ENCODE results near the gene ZSWIM4. TPM values are rescaled to one million over a fixed set of nuclear protein-coding genes. Genes with fewer than 3 reads are reported as not detected.

Gene ZSWIM4
- total RNA-seq, 2 donors from 2014 or later, result 4.2 to 5.3 TPM

GRCh38 chr19:13806728-13807127 is 11.5 kb downstream of the ZSWIM4 start:
- no peak overlapping the region for H3K27ac Mint-ChIP-seq
- H3K4me3 Mint-ChIP-seq, result no peak overlapping the region
- DNase-seq (no peak), ATAC-seq (no peak)
- H3K4me1 Mint-ChIP-seq, result peaks cover 2% of the 10 kb centered on the region
- no peaks in the 10 kb centered on the region for H3K9me3 ChIP-seq (ENCODE audit: control insufficient read depth, low read length, poor library complexity, severe bottlenecking)
- no peaks in the 10 kb centered on the region for H3K27me3 Mint-ChIP-seq
- H3K36me3 Mint-ChIP-seq (ENCODE audit: low read depth), result no peaks in the 10 kb centered on the region

GRCh38 chr19:13807421-13808021 is 12.3 kb downstream of the ZSWIM4 start:
- no peak for DNase-seq
- ATAC-seq, result no peak
- Mint-ChIP-seq H3K4me3 (no peak overlapping the region), H3K36me3 (ENCODE audit: low read depth) (no peaks in the 10 kb centered on the region), H3K4me1 (peaks cover 2% of the 10 kb centered on the region), H3K27ac (no peak overlapping the region), H3K27me3 (no peaks in the 10 kb centered on the region)
- H3K9me3 ChIP-seq (ENCODE audit: control insufficient read depth, low read length, poor library complexity, severe bottlenecking), result no peaks in the 10 kb centered on the region

GRCh38 chr19:13808856-13809255 is 13.6 kb downstream of the ZSWIM4 start:
- no peak for DNase-seq
- no peak overlapping the region for H3K27ac Mint-ChIP-seq
- H3K9me3 ChIP-seq (ENCODE audit: control insufficient read depth, low read length, poor library complexity, severe bottlenecking), result no peaks in the 10 kb centered on the region

GRCh38 chr19:13812544-13812943 is 17.3 kb downstream of the ZSWIM4 start:
- ATAC-seq (no peak), DNase-seq (no peak)
- Mint-ChIP-seq H3K4me3 (no peak overlapping the region), H3K36me3 (ENCODE audit: low read depth) (peaks cover 3% of the 10 kb centered on the region), H3K27me3 (no peaks in the 10 kb centered on the region), H3K27ac (no peak overlapping the region), H3K4me1 (peaks cover 10% of the 10 kb centered on the region)
- H3K9me3 ChIP-seq (ENCODE audit: control insufficient read depth, low read length, poor library complexity, severe bottlenecking), result no peaks in the 10 kb centered on the region

More at GRCh38 chr19:13808856-13809255, 13.6 kb downstream of the ZSWIM4 start:
- H3K4me3 Mint-ChIP-seq, result no peak overlapping the region
- no peak for ATAC-seq
- peaks cover 3% of the 10 kb centered on the region for H3K4me1 Mint-ChIP-seq
- H3K27me3 Mint-ChIP-seq, result no peaks in the 10 kb centered on the region
- H3K36me3 Mint-ChIP-seq (ENCODE audit: low read depth), result peaks cover 3% of the 10 kb centered on the region

- H3K4me3 Mint-ChIP-seq, result no peak overlapping the region
- H3K27ac Mint-ChIP-seq, result no peak overlapping the region
- no peak for ATAC-seq
- peaks cover 10% of the 10 kb centered on the region for H3K4me1 Mint-ChIP-seq
- peaks cover 3% of the 10 kb centered on the region for H3K36me3 Mint-ChIP-seq (ENCODE audit: low read depth)
- H3K27me3 Mint-ChIP-seq, result no peaks in the 10 kb centered on the region
- no peaks in the 10 kb centered on the region for H3K9me3 ChIP-seq (ENCODE audit: control insufficient read depth, low read length, poor library complexity, severe bottlenecking)
- DNase-seq, result no peak
Observed at GRCh38 chr19:13813147-13813546, 17.9 kb downstream of the ZSWIM4 start.

GRCh38 chr19:13814550-13814949 is 19.3 kb downstream of the ZSWIM4 start:
- DNase-seq (no peak), ATAC-seq (no peak)
- Mint-ChIP-seq H3K27me3 (no peaks in the 10 kb centered on the region), H3K36me3 (ENCODE audit: low read depth) (peaks cover 3% of the 10 kb centered on the region), H3K27ac (no peak overlapping the region), H3K4me3 (no peak overlapping the region), H3K4me1 (peaks cover 14% of the 10 kb centered on the region)
- H3K9me3 ChIP-seq (ENCODE audit: control insufficient read depth, low read length, poor library complexity, severe bottlenecking), result no peaks in the 10 kb centered on the region

- H3K4me1 Mint-ChIP-seq, result peaks cover 17% of the 10 kb centered on the region
Observed at GRCh38 chr19:13817018-13817614, 21.9 kb downstream of the ZSWIM4 start.

GRCh38 chr19:13817615-13818371 is 22.6 kb downstream of the ZSWIM4 start:
- Mint-ChIP-seq H3K4me3 (peak overlapping the region; percentile 74), H3K27ac (no peak overlapping the region), H3K27me3 (no peaks in the 10 kb centered on the region), H3K4me1 (peaks cover 17% of the 10 kb centered on the region), H3K36me3 (ENCODE audit: low read depth) (peaks cover 3% of the 10 kb centered on the region)
- no peaks in the 10 kb centered on the region for H3K9me3 ChIP-seq (ENCODE audit: control insufficient read depth, low read length, poor library complexity, severe bottlenecking)
- ATAC-seq (peak; percentile 86), DNase-seq (peak in 1 of 3 donors; percentile 33)

More at GRCh38 chr19:13817018-13817614, 21.9 kb downstream of the ZSWIM4 start:
- Mint-ChIP-seq H3K36me3 (ENCODE audit: low read depth) (peaks cover 3% of the 10 kb centered on the region), H3K27me3 (no peaks in the 10 kb centered on the region), H3K4me3 (peak overlapping the region; percentile 74), H3K27ac (no peak overlapping the region)
- ATAC-seq, result peak; percentile 68
- no peak for DNase-seq
- no peaks in the 10 kb centered on the region for H3K9me3 ChIP-seq (ENCODE audit: control insufficient read depth, low read length, poor library complexity, severe bottlenecking)

- H3K36me3 Mint-ChIP-seq (ENCODE audit: low read depth), result peaks cover 3% of the 10 kb centered on the region
- H3K4me3 Mint-ChIP-seq, result peak overlapping the region; percentile 33
- peaks cover 18% of the 10 kb centered on the region for H3K4me1 Mint-ChIP-seq
- DNase-seq (no peak), ATAC-seq (no peak)
- H3K27ac Mint-ChIP-seq, result no peak overlapping the region
- no peaks in the 10 kb centered on the region for H3K9me3 ChIP-seq (ENCODE audit: control insufficient read depth, low read length, poor library complexity, severe bottlenecking)
- no peaks in the 10 kb centered on the region for H3K27me3 Mint-ChIP-seq
Observed at GRCh38 chr19:13819238-13819637, 24.0 kb downstream of the ZSWIM4 start.

GRCh38 chr19:13821292-13821691 is 26.0 kb downstream of the ZSWIM4 start:
- Mint-ChIP-seq H3K36me3 (ENCODE audit: low read depth) (peaks cover 3% of the 10 kb centered on the region), H3K27me3 (no peaks in the 10 kb centered on the region), H3K27ac (no peak overlapping the region), H3K4me3 (no peak overlapping the region), H3K4me1 (peaks cover 23% of the 10 kb centered on the region)
- H3K9me3 ChIP-seq (ENCODE audit: control insufficient read depth, low read length, poor library complexity, severe bottlenecking), result no peaks in the 10 kb centered on the region
- no peak for DNase-seq
- no peak for ATAC-seq

GRCh38 chr19:13823256-13823655 is 28.0 kb downstream of the ZSWIM4 start:
- Mint-ChIP-seq H3K4me3 (peak overlapping the region; percentile 12), H3K4me1 (peaks cover 21% of the 10 kb centered on the region), H3K27ac (peak overlapping the region; percentile 19), H3K27me3 (no peaks in the 10 kb centered on the region), H3K36me3 (ENCODE audit: low read depth) (peaks cover 5% of the 10 kb centered on the region)
- DNase-seq (no peak), ATAC-seq (no peak)
- H3K9me3 ChIP-seq (ENCODE audit: control insufficient read depth, low read length, poor library complexity, severe bottlenecking), result no peaks in the 10 kb centered on the region

GRCh38 chr19:13823901-13824300 is 28.7 kb downstream of the ZSWIM4 start:
- Mint-ChIP-seq H3K4me1 (peaks cover 18% of the 10 kb centered on the region), H3K27ac (peak overlapping the region; percentile 19), H3K4me3 (no peak overlapping the region), H3K36me3 (ENCODE audit: low read depth) (peaks cover 5% of the 10 kb centered on the region), H3K27me3 (no peaks in the 10 kb centered on the region)
- no peaks in the 10 kb centered on the region for H3K9me3 ChIP-seq (ENCODE audit: control insufficient read depth, low read length, poor library complexity, severe bottlenecking)
- DNase-seq (no peak), ATAC-seq (no peak)

GRCh38 chr19:13824703-13825102 is 29.5 kb downstream of the ZSWIM4 start:
- H3K27ac Mint-ChIP-seq, result no peak overlapping the region
- H3K9me3 ChIP-seq (ENCODE audit: control insufficient read depth, low read length, poor library complexity, severe bottlenecking), result no peaks in the 10 kb centered on the region
- H3K36me3 Mint-ChIP-seq (ENCODE audit: low read depth), result peaks cover 5% of the 10 kb centered on the region
- DNase-seq (no peak), ATAC-seq (no peak)
- H3K4me1 Mint-ChIP-seq, result peaks cover 18% of the 10 kb centered on the region
- H3K27me3 Mint-ChIP-seq, result no peaks in the 10 kb centered on the region
- no peak overlapping the region for H3K4me3 Mint-ChIP-seq
